Astrocyte of the spinal cord (primary cell): ENCODE measurements around the gene MAST2.

Experiments
- DNase-seq: peaks from one replicate; pipeline ENCODE4 v3.0.0; 2011; ENCODE audit warnings: low read depth, low spot score
- H3K4me3 ChIP-seq: 2 replicates; pipeline ENCODE4 v1.5.1; 2011; ENCODE audit warnings: low read depth, mild to moderate bottlenecking, low read length, moderate library complexity
- CTCF ChIP-seq: IDR thresholded peaks from 2 replicates; pipeline ENCODE4 v1.5.1; 2012; ENCODE audit warnings: low read depth, mild to moderate bottlenecking, low read length, inconsistent platforms
- in situ Hi-C: cut with HindIII; loops from 2 replicates; pipeline ENCODE4 v1.10.0; 2017; ENCODE audit warnings: low sequenced_read_pairs

The MAST2 gene

GRCh38 chr1:45969866-45970265 lies 166.5 kb downstream of the MAST2 start:
- no peak overlapping the region for H3K4me3 ChIP-seq
- no peak for TF ChIP-seq CTCF
- in situ Hi-C loops = no loop called here
- no peak for DNase-seq

- TF ChIP-seq CTCF = no peak
- in situ Hi-C loops = no loop called here
- no peak overlapping the region for H3K4me3 ChIP-seq
- DNase-seq = no peak
Observed at GRCh38 chr1:45971335-45971734, 167.9 kb downstream of the MAST2 start.

DNA sequence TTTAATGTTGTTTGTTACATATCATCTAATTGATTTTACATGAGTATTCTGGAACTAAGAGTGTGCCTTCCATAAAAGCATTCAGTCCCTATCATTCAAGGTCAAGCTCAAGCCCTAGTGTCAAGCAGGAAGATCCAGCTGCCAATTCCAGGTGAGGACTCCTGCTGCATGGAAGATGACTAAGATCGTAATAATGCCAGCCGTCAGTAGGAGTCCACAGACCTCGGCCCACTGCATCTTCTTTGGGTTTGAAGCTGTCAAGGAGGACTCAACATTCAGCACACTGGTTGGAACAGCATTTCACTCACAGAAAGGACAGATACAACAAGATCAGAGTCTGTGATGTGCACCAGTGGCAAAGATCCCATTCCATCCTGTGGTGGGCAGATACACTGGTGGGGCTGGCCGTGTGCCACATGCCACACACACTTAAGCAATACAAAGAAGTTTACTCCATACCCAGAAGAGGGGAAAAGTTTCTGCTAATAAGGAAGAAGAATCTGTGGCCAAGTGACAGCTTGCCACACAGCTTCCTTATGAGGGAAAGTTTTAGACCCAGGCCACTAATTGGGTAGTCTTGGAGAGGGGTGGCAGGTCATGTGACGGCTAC lies 168.6 kb downstream of the MAST2 start:
- in situ Hi-C loops = no loop called here
- TF ChIP-seq CTCF = no peak
- no peak overlapping the region for H3K4me3 ChIP-seq
- no peak for DNase-seq

GRCh38 chr1:45972621-45973020 lies 169.2 kb downstream of the MAST2 start:
- no peak for TF ChIP-seq CTCF
- in situ Hi-C loops = no loop called here
- H3K4me3 ChIP-seq = no peak overlapping the region
- no peak for DNase-seq

- H3K4me3 ChIP-seq = no peak overlapping the region
- no peak for TF ChIP-seq CTCF
- in situ Hi-C loops = no loop called here
- no peak for DNase-seq
Observed at GRCh38 chr1:45973121-45973520, 169.7 kb downstream of the MAST2 start.

- no peak overlapping the region for H3K4me3 ChIP-seq
- in situ Hi-C loops = no loop called here
- TF ChIP-seq CTCF = no peak
- DNase-seq = peak; percentile 20
Observed at GRCh38 chr1:45974541-45975269, 171.3 kb downstream of the MAST2 start.
